ENCODE measurements around the gene PARVA.

DNA sequence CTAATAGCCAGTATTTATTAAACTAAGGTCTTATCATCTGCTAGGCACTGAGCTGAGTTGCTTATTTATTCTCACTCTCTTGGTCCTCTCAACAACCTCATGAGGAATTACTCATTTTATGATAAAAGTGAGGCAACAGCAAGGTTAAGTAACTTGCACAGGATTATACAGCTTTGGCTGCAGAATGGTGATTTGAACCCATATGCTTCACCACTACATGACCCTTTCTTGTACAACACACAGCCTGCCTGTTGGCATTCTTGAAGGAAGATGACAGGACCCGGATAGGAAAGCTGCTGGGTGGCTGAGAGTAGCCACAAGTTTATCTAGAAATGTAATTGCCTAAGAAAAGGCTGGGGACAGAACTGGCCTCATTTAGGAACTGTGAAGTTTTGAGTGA, 5.3 kb upstream of the PARVA start:
- TF ChIP-seq CREB1 (CRISPR knock-in tag; IDR thresholded peaks at IDR 0.05) (no peak), ETV6 (CRISPR knock-in tag; IDR thresholded peaks at IDR 0.05) (no peak), AFF4 (CRISPR knock-in tag; IDR thresholded peaks at IDR 0.05; ENCODE audit: borderline replicate concordance) (no peak), MAX (CRISPR knock-in tag; IDR thresholded peaks at IDR 0.05) (no peak)

Data from WTC11 (cell line).